ENCODE measurements around the gene ITPK1.

The ITPK1 gene

GRCh38 chr14:92973261-92973797, 142.4 kb downstream of the ITPK1 start:
- DNase-seq (ENCODE audit: low read depth in 1 of 2, low spot score in 1 of 2), result no peak

DNA sequence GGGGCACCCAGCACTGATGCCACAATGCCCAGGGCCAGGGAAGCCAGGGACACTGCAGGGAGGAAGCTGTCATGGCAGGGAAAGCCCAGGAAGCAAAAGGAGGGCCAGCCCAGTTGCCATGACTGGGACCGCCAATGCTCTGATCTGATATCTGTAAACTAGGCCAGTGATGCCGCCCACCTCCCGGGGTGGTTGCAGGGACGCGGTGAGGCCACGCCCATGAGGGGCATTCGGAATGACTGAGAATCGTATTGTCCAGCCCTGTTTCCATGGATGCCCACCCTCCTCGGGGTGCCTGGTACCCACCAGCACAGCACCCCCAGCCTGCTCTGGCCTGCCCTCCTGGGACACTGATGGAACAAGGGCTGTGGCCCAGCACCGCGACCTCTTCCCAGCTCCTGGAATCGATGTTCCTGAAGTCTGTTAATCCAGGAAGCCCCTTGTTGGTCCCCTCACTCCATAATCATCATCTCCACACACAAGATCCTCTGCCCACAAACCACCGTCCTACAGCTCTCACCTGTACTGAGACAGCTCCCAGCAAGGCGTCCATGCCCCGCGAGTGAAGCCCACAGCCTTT, 144.0 kb downstream of the ITPK1 start:
- no peak for DNase-seq (ENCODE audit: low read depth in 1 of 2, low spot score in 1 of 2)

- no peak for DNase-seq (ENCODE audit: low read depth in 1 of 2, low spot score in 1 of 2)
Measured at GRCh38 chr14:92970271-92970670, 145.5 kb downstream of the ITPK1 start.

GRCh38 chr14:92969871-92970270, 145.9 kb downstream of the ITPK1 start:
- no peak for DNase-seq (ENCODE audit: low read depth in 1 of 2, low spot score in 1 of 2)

- no peak for DNase-seq (ENCODE audit: low read depth in 1 of 2, low spot score in 1 of 2)
Measured at GRCh38 chr14:92969430-92969829, 146.3 kb downstream of the ITPK1 start.

- no peak for DNase-seq (ENCODE audit: low read depth in 1 of 2, low spot score in 1 of 2)
Measured at GRCh38 chr14:92968291-92969020, 147.3 kb downstream of the ITPK1 start.

GRCh38 chr14:92967346-92967926, 148.3 kb downstream of the ITPK1 start:
- no peak for DNase-seq (ENCODE audit: low read depth in 1 of 2, low spot score in 1 of 2)

- no peak for DNase-seq (ENCODE audit: low read depth in 1 of 2, low spot score in 1 of 2)
Measured at GRCh38 chr14:92965281-92965680, 150.4 kb downstream of the ITPK1 start.

DNA sequence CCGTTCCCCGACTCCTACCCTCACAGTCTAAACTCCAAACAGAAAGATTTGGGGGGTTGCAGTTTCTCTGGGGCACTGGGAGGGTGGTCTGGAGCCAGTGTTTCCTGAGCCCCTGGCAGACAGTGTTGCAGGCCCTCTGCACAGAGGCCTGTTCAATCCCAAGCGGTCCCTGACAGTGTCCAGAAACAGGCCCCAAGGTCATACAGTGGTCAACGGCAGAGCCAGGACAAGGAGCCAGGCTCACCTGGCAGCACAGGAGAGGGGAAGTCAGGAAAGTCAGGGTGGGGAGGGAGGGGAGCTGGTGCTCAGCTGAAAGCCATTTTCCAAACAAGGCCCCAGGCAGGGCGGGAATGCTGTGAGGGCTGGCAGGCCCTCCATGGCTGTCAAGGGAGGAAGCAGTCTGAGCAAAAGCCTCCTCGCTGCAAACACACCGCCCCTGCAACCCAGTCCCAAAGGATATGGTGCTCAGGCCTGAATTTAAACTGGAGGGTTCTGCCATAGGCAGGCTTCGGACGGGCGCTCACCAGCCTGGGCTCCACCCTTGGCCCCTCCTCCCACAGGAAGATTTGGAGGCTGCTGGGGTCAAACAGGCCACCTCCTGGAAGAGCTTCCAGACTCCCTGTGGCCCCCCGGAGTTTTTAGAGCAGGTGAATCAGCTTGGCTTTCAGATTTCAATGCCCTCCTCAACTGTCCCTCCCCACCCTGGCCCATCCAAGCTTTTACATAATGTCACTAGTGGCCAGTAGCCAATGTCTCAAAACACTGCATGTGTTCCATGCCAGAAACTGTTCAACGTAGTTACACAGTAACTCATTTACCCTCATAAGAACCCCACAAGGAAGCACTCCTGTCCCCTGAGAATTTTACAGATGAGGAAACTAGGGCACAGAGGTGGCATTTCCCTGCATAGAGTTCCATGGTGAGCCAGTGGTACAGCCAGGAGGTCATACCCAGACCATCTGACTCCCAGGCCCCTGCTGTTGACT, 151.3 kb downstream of the ITPK1 start:
- DNase-seq (ENCODE audit: low read depth in 1 of 2, low spot score in 1 of 2), result no peak

GRCh38 chr14:92963301-92964123, 152.2 kb downstream of the ITPK1 start:
- no peak for DNase-seq (ENCODE audit: low read depth in 1 of 2, low spot score in 1 of 2)

GRCh38 chr14:92962831-92963095, 153.0 kb downstream of the ITPK1 start:
- no peak for DNase-seq (ENCODE audit: low read depth in 1 of 2, low spot score in 1 of 2)

GRCh38 chr14:92962031-92962830, 153.5 kb downstream of the ITPK1 start:
- DNase-seq (ENCODE audit: low read depth in 1 of 2, low spot score in 1 of 2), result no peak

- DNase-seq (ENCODE audit: low read depth in 1 of 2, low spot score in 1 of 2), result no peak
Measured at GRCh38 chr14:92961567-92961855, 154.2 kb downstream of the ITPK1 start.

DNA sequence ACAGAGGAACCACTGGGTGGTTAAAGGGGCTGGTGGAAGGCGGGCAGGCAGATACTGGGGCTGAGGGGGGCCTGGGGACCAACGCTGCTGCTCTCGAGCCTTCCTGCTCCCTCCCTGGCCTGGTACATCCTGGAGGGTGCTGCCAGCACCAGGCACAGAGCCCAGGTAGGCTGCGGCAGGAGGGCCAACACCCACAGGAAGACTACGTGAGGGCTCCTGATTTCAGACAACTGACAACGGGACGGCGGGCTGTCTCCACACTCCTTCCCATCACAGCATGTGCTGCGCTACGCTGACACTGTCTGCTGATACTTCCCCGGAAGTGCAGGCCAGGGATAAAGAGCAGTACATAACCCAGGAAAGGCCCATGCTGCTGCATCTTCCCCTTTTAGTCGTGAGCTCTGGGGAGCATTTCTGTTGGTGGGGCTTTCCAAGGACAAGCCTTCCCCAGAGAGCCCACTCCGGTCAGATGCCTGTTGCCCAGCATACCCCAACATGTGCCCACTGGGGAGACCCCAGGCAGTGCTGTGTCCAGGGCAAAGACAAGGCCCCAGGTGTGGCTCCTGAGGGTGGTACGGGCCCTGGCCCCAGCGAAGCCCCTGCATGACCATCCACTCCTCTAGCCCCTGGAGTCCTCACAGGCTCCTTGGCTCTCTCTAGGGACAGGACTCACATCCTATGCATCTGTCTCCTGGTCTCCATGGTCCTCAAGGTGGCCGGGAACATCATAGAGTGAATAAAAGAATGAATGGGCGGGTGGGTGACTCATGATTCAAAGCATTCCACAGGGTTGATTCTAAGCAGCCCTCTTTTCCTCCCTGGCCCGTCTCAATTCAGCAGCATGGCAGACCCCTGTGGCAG, 154.8 kb downstream of the ITPK1 start:
- no peak for DNase-seq (ENCODE audit: low read depth in 1 of 2, low spot score in 1 of 2)

DNA sequence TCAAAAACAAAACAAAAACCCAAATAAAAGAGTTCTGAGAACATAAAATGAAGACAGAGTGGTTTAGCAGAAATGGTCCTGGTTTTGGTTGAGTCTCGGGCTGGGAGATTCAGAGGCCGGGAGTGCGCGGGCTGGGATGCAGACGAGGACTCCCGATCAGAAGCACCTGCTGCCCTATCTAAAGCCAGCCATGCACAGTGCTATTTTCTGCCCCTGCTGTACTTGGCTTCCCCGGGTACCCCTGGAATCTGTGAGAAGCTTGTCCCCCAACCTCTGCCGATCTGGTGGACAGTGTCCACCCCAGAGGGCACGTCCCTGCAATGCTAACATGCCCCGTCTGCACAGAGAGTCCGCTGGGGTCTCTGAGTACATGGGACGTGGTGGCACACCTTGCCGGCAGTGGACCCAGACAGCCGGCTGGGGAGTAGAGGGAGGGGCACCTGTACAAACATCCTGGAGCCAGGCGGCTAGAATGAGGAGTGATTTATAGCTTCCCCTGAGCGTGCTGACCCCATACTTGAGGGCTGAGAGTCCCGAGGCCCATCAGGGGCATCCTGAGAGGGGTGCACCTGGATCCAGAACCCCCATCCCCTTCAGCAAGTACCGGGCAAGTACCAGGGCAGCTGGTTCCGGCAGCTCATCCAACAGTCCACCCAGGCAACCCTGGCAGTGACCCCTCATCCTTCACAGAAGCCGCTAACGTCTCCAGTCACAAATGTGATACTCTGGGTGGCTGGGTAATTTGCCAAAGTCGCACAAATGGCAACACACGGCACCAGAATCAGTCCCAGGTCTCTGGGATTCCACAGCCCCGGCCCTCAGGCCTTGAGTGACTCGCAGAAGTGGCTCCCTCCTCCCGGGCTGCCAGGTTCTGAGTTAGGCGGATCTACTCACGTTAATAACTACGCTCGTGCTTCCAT, 155.7 kb downstream of the ITPK1 start:
- DNase-seq (ENCODE audit: low read depth in 1 of 2, low spot score in 1 of 2), result no peak

GRCh38 chr14:92959189-92959531, 156.6 kb downstream of the ITPK1 start:
- no peak for DNase-seq (ENCODE audit: low read depth in 1 of 2, low spot score in 1 of 2)

DNA sequence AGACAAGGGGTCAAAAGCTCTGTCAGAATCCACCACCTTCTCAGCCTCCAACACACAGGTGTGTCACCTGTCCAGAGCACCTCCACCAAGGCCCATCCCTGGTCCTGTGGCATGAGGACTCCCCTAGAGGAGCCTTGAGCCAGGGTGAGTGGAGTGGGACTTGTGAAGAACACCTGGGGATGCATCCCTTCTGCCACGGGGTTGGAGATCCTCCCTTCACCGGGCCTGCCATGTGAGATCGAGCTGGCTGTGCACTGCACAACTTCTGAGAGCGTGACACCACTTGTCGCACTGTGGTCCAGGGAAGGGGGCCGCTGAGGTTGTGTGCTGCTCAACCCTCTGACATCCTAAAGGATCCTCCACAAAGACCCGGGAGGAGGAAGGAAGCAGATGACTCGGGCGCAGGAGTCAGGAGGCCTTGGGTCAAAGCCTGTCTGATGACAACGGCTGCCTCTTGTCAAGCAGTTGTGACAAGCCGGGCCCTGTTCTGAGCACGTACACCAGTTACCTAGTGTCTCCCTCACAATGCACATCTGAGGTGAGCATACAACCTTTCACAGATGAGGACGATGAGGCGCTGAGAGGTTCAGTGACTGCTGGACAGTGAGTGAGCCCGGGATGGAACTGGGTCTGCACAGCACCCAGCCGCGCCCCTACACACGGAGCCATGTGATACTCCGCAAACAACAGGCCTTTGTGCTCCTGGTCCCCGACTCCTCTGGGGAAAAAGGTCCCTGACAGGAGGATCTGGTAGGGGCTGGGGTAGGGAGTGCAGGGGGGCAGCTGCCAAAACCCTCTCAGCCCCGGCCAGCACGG, 157.1 kb downstream of the ITPK1 start:
- DNase-seq (ENCODE audit: low read depth in 1 of 2, low spot score in 1 of 2), result no peak

All from activated T-helper 1 cell treated with anti-CD3 and anti-CD28 coated beads, Interleukin-2, amount 50 U/mL, for 16 hours (primary cell).